K562 treated with DMSO at 1 percent for 24 hours (cell line): ENCODE measurements around the gene FOXC1. TPM values are rescaled to one million over a fixed set of nuclear protein-coding genes. Genes with fewer than 3 reads are reported as not detected.

ENCODE experiments used
- total RNA-seq: library from RNA; unstranded; fragments of 300-600 nt; gene quantifications from 2 replicates; pipeline ENCODE4 v1.2.3, GENCODE V29; 2022; ENCODE audit warnings: low read depth; ENCODE audit not compliant: insufficient read depth

FOXC1 gene
- not detected in 2 replicates for total RNA-seq

GRCh38 chr6:1609648-1610496, at the start of gene FOXC1:
Gene FOXC1, plus strand, starts transcription at chr6:1609915. Its CDS starts 531 bp downstream, at chr6:1610446.

Other genes starting within 250 kb of the FOXC1 start
- not detected in 2 replicates for gene FOXF2, start 220.3 kb upstream of the FOXC1 start, total RNA-seq